DND-41 (cell line): ENCODE measurements around the gene C5.

Experiments
- ATAC-seq: fragments of 200-7000 bp; cut with Tn5 transposase; 3 replicates; pipeline ENCODE4 v1.9.1; 2021; ENCODE audit warnings: low read depth; ENCODE audit not compliant: insufficient read depth
- DNase-seq: peaks from one replicate; pipeline ENCODE4 v3.0.0-alpha.2; 2020
- H2AFZ ChIP-seq: 2 replicates; pipeline ENCODE4 v1.6.0; 2012; ENCODE audit warnings: low read depth, low read length
- H3K27ac ChIP-seq: 2 replicates; pipeline ENCODE4 v1.5.1; 2012; ENCODE audit warnings: low read length, inconsistent platforms
- H3K27me3 ChIP-seq: fragments of 200-600 bp; sonication (generic); 2 replicates; pipeline ENCODE4 v1.6.0; 2012; ENCODE audit warnings: low read length, mild to moderate bottlenecking, inconsistent platforms; ENCODE audit not compliant: insufficient read depth, poor library complexity
- H3K36me3 ChIP-seq: 2 replicates; pipeline ENCODE4 v1.5.1; 2012; ENCODE audit warnings: low read length, inconsistent platforms; ENCODE audit not compliant: insufficient read depth
- H3K4me1 ChIP-seq: 2 replicates; pipeline ENCODE4 v1.5.1; 2012; ENCODE audit warnings: mild to moderate bottlenecking, low read length; ENCODE audit not compliant: insufficient read depth
- H3K4me2 ChIP-seq: 2 replicates; pipeline ENCODE4 v1.6.0; 2012; ENCODE audit warnings: mild to moderate bottlenecking, moderate library complexity, low read length, inconsistent platforms; ENCODE audit not compliant: insufficient read depth
- H3K4me3 ChIP-seq, 2 experiments: fragments of 200-600 bp in 1 of 2; shearing (Covaris generic) in 1 of 2; 2 replicates each; pipeline ENCODE4 v1.5.1; 2012 to 2016; ENCODE audit warnings: inconsistent platforms in 2 of 2, low read length in 2 of 2, mild to moderate bottlenecking in 2 of 2, low read depth in 1 of 2, moderate library complexity in 1 of 2
- H3K79me2 ChIP-seq: 2 replicates; pipeline ENCODE4 v1.6.0; 2012; ENCODE audit warnings: low read length, inconsistent platforms; ENCODE audit not compliant: insufficient read depth
- H3K9ac ChIP-seq: 2 replicates; pipeline ENCODE4 v1.6.0; 2012; ENCODE audit warnings: low read depth, mild to moderate bottlenecking, inconsistent platforms, low read length, moderate library complexity
- H3K9me3 ChIP-seq: 2 replicates; pipeline ENCODE4 v1.5.1; 2012; ENCODE audit warnings: low read length, moderate library complexity, mild to moderate bottlenecking, inconsistent platforms; ENCODE audit not compliant: insufficient read depth, severe bottlenecking
- H4K20me1 ChIP-seq: 2 replicates; pipeline ENCODE4 v1.6.0; 2012; ENCODE audit warnings: low read length; ENCODE audit not compliant: insufficient read depth
- EZH2 ChIP-seq: IDR thresholded peaks from 3 replicates; pipeline ENCODE4 v1.6.1; 2012; ENCODE audit warnings: borderline replicate concordance, low read depth, mild to moderate bottlenecking, moderate library complexity, low read length, inconsistent platforms; ENCODE audit not compliant: severe bottlenecking
- TF ChIP-seq, protein P1 (sequence below): IDR thresholded peaks from 2 replicates; pipeline ENCODE4 v1.5.1; 2012; ENCODE audit warnings: borderline replicate concordance, low read length, moderate library complexity, mild to moderate bottlenecking; ENCODE audit not compliant: poor library complexity, severe bottlenecking; ENCODE audit errors: extremely low read depth

The C5 gene

DNA sequence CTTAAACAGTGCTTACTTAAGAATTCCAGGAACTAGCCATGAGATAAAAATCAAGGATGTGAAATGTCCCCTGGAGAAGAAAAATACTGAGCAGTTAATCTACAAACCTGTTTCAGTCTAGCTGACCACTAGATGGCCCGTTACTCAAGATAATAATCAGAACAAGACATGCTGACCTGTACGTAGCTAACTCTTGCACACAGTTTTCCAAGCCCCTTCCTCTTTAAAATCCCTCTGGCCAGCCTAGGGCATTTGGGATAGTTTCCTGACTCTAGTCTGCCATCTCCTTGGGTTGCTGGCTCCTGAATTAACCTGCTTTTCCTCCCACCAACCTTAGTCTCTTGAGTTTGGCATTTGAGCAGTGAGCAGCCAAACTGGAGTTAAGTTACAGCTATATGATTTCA lies 64.3 kb downstream of the C5 start:
- DNase-seq: no peak
- H3K9me3 ChIP-seq: no peaks in the 10 kb centered on the region
- no peaks in the 10 kb centered on the region for H3K36me3 ChIP-seq
- no peaks in the 10 kb centered on the region for H3K4me1 ChIP-seq
- no peaks in the 10 kb centered on the region for H3K79me2 ChIP-seq
- H3K4me3 ChIP-seq: no peak overlapping the region
- no peaks in the 10 kb centered on the region for H4K20me1 ChIP-seq
- no peak overlapping the region for H3K27ac ChIP-seq
- H2AFZ ChIP-seq: no peak overlapping the region
- no peak overlapping the region for H3K4me2 ChIP-seq
- TF ChIP-seq, protein P1, sequence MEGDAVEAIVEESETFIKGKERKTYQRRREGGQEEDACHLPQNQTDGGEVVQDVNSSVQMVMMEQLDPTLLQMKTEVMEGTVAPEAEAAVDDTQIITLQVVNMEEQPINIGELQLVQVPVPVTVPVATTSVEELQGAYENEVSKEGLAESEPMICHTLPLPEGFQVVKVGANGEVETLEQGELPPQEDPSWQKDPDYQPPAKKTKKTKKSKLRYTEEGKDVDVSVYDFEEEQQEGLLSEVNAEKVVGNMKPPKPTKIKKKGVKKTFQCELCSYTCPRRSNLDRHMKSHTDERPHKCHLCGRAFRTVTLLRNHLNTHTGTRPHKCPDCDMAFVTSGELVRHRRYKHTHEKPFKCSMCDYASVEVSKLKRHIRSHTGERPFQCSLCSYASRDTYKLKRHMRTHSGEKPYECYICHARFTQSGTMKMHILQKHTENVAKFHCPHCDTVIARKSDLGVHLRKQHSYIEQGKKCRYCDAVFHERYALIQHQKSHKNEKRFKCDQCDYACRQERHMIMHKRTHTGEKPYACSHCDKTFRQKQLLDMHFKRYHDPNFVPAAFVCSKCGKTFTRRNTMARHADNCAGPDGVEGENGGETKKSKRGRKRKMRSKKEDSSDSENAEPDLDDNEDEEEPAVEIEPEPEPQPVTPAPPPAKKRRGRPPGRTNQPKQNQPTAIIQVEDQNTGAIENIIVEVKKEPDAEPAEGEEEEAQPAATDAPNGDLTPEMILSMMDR: peak; percentile 40
- TF ChIP-seq EZH2: no peak
- no peaks in the 10 kb centered on the region for H3K27me3 ChIP-seq
- ATAC-seq: no peak
- no peak overlapping the region for H3K9ac ChIP-seq

DNA sequence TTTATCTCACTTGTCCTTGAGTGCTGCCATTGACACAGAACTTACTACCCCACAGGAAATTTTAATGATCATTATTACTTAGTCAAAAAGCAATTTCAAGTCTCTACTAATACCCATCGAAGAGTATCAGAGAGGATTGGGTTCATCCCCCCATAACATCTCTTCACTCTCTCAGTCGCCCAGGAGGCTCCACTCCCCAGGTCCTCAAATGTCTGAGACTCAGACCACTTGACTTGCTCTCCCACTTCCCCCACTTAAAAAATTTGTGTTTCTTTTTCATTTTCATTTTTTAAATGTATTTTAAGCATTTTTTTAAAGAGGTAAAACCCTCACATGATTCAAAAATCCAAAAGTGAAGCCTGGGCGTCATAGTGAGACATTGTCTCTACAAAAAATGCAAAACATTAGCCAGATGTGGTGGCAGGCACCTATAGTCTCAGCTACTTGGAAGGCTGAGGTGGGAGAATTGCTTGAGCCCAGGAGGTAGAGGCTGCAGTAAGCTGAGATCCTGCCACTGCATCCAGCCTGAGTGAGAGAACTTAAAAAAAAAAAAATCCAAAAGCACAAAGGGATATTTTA lies 66.7 kb downstream of the C5 start:
- H3K79me2 ChIP-seq: no peaks in the 10 kb centered on the region
- TF ChIP-seq, protein P1: no peak
- TF ChIP-seq EZH2: no peak
- H2AFZ ChIP-seq: no peak overlapping the region
- H3K27ac ChIP-seq: no peak overlapping the region
- H3K27me3 ChIP-seq: no peaks in the 10 kb centered on the region
- H3K4me1 ChIP-seq: no peaks in the 10 kb centered on the region
- no peak overlapping the region for H3K9ac ChIP-seq
- no peak overlapping the region for H3K4me3 ChIP-seq
- ATAC-seq (no peak), DNase-seq (no peak)
- H4K20me1 ChIP-seq: no peaks in the 10 kb centered on the region
- H3K36me3 ChIP-seq: no peaks in the 10 kb centered on the region
- no peaks in the 10 kb centered on the region for H3K9me3 ChIP-seq
- H3K4me2 ChIP-seq: no peak overlapping the region

DNA sequence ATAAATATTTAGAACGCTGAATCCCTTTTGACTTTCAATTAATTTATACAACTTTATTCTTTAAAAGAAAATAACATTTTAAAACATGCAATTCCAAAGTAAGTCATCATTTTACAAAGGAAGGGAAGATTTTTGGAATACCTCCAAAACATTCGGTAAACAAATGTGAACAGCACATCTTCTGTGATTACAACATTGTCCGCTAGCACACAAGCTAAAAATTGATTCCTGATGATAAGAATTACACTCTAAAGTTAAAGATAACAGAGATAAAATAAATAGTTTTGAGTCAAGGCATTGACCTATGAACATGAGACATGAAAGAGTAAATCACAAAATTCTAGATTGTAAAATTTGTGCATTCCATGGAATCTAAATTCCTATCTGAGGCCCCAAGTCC lies 67.2 kb downstream of the C5 start:
- Histone ChIP-seq H3K27ac (no peak overlapping the region), H3K4me2 (no peak overlapping the region), H4K20me1 (no peaks in the 10 kb centered on the region), H3K27me3 (no peaks in the 10 kb centered on the region), H3K9me3 (no peaks in the 10 kb centered on the region), H3K9ac (no peak overlapping the region), H3K79me2 (no peaks in the 10 kb centered on the region), H3K36me3 (no peaks in the 10 kb centered on the region), H3K4me1 (no peaks in the 10 kb centered on the region), H3K4me3 (no peak overlapping the region), H2AFZ (no peak overlapping the region)
- TF ChIP-seq, protein P1: no peak
- TF ChIP-seq EZH2: no peak
- DNase-seq (no peak), ATAC-seq (no peak)

DNA sequence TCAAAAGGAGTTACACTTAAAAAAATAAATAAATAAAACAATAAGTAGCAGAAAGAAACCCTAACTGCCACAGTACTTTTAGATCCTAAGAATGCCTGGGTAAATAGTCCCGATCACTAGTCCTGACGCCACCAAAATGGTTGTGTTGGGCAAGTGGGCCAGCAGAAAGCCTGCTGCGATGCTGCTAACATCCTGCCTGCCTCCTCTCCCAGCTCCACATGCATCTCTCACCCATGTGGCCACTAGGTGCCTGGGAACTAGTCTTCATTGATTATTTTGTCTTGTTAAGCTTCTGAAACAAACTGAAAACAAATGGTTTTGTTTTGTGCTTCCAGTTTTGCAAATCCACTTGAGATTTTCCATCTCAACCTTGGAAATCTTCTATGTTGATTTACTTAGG lies 69.1 kb downstream of the C5 start:
- TF ChIP-seq, protein P1: no peak
- TF ChIP-seq EZH2: no peak
- H3K4me1 ChIP-seq: no peaks in the 10 kb centered on the region
- no peaks in the 10 kb centered on the region for H3K27me3 ChIP-seq
- H3K79me2 ChIP-seq: no peaks in the 10 kb centered on the region
- H3K4me2 ChIP-seq: no peak overlapping the region
- no peaks in the 10 kb centered on the region for H4K20me1 ChIP-seq
- no peaks in the 10 kb centered on the region for H3K9me3 ChIP-seq
- no peak for ATAC-seq
- no peak overlapping the region for H3K4me3 ChIP-seq
- no peak overlapping the region for H2AFZ ChIP-seq
- H3K9ac ChIP-seq: no peak overlapping the region
- H3K36me3 ChIP-seq: no peaks in the 10 kb centered on the region
- no peak for DNase-seq
- no peak overlapping the region for H3K27ac ChIP-seq
